OCI-LY7 (cell line): Measurements from ENCODE around the gene TBX15. TPM values are rescaled to one million over a fixed set of nuclear protein-coding genes. Genes with fewer than 3 reads are reported as not detected.

Experiments used
- BruUV-seq: library from RNA; stranded (reverse); fragments of 400-500 nt; replicated peaks from 2 replicates; lab custom pipeline; 2021; lab: Mats Ljungman, UMichigan
- CTCF ChIA-PET: fragments of 300-600 bp; sonication (Branson Sonifier 250); formaldehyde crosslinking; loops from one replicate; lab custom pipeline; 2022; ENCODE audit warnings: antibody characterized with exemption; ENCODE audit not compliant: unreplicated experiment; lab: Charles Lee
- POLR2A ChIA-PET: fragments of 300-600 bp; sonication (Branson Sonifier 250); formaldehyde crosslinking; loops from one replicate; lab custom pipeline; 2022; ENCODE audit warnings: antibody characterized with exemption; lab: Charles Lee
- DNase-seq: peaks from one replicate; pipeline ENCODE4 v3.0.0-alpha.2; 2015; ENCODE audit warnings: low spot score
- H2AFZ ChIP-seq: fragments of 200-600 bp; sonication (generic), shearing (Covaris generic); 2 replicates; pipeline ENCODE4 v1.6.1; 2014; ENCODE audit warnings: mild to moderate bottlenecking, antibody characterized with exemption, low read length, moderate library complexity
- H3K27ac ChIP-seq: fragments of 200-600 bp; sonication (generic); 2 replicates; pipeline ENCODE4 v1.5.1; 2014; ENCODE audit warnings: mixed run types, low read depth, mild to moderate bottlenecking, moderate library complexity, low read length, inconsistent platforms; ENCODE audit not compliant: poor library complexity, severe bottlenecking
- H3K36me3 ChIP-seq: fragments of 200-600 bp; sonication (generic); 2 replicates; pipeline ENCODE4 v1.6.1; 2014; ENCODE audit warnings: mild to moderate bottlenecking, antibody characterized with exemption, low read length, moderate library complexity, mixed read lengths; ENCODE audit not compliant: insufficient read depth
- H3K4me1 ChIP-seq: fragments of 200-600 bp; sonication (generic); 2 replicates; pipeline ENCODE4 v1.5.1; 2014; ENCODE audit warnings: mild to moderate bottlenecking, low read length; ENCODE audit not compliant: insufficient read depth, poor library complexity, severe bottlenecking
- H3K4me2 ChIP-seq: fragments of 200-600 bp; sonication (generic); 2 replicates; pipeline ENCODE4 v1.6.1; 2014; ENCODE audit warnings: mild to moderate bottlenecking, low read length
- H3K4me3 ChIP-seq: fragments of 200-600 bp; sonication (generic); 2 replicates; pipeline ENCODE4 v1.5.1; 2014; ENCODE audit warnings: mild to moderate bottlenecking, low read depth, low read length; ENCODE audit not compliant: poor library complexity, severe bottlenecking
- H3K79me2 ChIP-seq: fragments of 200-600 bp; sonication (generic); 2 replicates; pipeline ENCODE4 v1.6.1; 2016; ENCODE audit warnings: low read depth, mild to moderate bottlenecking, low read length, moderate library complexity, mixed read lengths; ENCODE audit not compliant: insufficient read depth
- H3K9me2 ChIP-seq: fragments of 200-600 bp; sonication (generic); 2 replicates; pipeline ENCODE4 v1.6.1; 2016; ENCODE audit warnings: mild to moderate bottlenecking, low read length, mixed read lengths; ENCODE audit not compliant: insufficient read depth
- H3K9me3 ChIP-seq: fragments of 200-600 bp; sonication (generic); 2 replicates; pipeline ENCODE4 v1.6.1; 2014; ENCODE audit warnings: mild to moderate bottlenecking, mixed run types, low read length, mixed read lengths
- H4K20me1 ChIP-seq: fragments of 200-600 bp; sonication (generic); 2 replicates; pipeline ENCODE4 v1.6.1; 2014; ENCODE audit warnings: mild to moderate bottlenecking, antibody characterized with exemption, low read length, moderate library complexity, mixed read lengths; ENCODE audit not compliant: insufficient read depth
- EZH2phosphoT487 ChIP-seq: fragments of 200-600 bp; sonication (generic); IDR thresholded peaks from 2 replicates; pipeline ENCODE4 v1.6.1; 2018; ENCODE audit warnings: low read depth, borderline replicate concordance, mild to moderate bottlenecking, mixed run types, antibody characterized with exemption, low read length, moderate library complexity, mixed read lengths
- intact Hi-C: fragments of 100-400 bp; cut with micrococcal nuclease; formaldehyde crosslinking; loops from one replicate; pipeline ENCODE4 v1.10.0; 2022; ENCODE audit not compliant: unreplicated experiment
- total RNA-seq, 2 experiments: library from RNA; depleted of rRNA in 1 of 2; stranded (reverse); fragments of >200 nt in 1 of 2; shearing (Covaris generic) in 1 of 2; gene quantifications; 2 replicates each; pipeline ENCODE4 v1.2.3, GENCODE V29; 2014 to 2022
- TF ChIP-seq, protein P1 (sequence below): fragments of 200-600 bp; sonication (generic); conservative IDR thresholded peaks from 2 replicates; pipeline ENCODE4 v1.5.1; 2014; ENCODE audit warnings: mild to moderate bottlenecking, antibody characterized with exemption, low read length, moderate library complexity, mixed read lengths

The TBX15 gene
- total RNA-seq, 2 experiments from 2014 or later = 0.22 TPM; not detected in 1

DNA sequence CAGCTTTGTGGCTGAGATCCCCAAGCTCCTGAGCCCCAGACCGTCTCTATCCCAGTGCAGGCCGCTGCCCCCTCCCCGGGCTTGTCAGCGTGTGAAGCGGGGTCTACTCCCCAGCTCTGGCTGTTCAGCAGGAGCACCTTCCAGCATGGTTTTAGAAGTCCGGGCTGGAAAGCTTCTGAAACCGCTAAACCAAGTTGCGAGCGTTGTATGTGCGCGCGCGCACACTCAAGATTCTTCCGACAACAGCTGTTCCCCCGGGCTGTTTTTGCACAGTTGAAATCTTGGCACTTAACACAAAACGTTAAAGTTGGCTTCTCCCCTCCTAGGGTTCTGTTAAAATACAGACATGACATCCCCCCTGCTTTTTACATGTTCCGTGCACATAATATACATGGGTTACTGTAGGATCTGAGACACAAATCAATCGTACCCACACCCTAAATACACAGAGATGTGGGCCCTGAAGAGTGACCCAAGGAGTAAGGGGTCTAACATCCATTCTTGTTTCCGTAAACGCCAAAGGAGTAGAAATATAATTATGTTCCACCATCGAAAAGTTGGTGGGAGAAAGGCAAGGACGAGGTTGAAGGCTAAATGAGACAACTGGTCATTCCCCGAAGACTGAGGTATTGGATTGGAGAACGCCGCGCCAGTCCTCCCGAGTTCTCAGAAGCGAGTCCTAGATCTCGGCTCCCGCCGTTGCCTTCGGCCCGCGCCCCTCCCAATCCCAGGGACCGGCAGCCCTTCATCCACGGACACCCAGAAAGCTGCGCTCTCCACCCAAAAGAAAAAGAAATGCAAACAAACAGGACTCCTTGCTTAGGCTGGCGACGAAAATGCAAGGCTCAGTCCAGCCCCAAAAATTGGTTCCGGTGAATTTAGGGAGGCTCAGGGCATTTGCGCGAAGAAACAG lies 1.3 kb downstream of the TBX15 start:
- DNase-seq = no peak
- no peaks in the 10 kb centered on the region for H3K9me3 ChIP-seq
- CTCF ChIA-PET = no interaction called here

DNA sequence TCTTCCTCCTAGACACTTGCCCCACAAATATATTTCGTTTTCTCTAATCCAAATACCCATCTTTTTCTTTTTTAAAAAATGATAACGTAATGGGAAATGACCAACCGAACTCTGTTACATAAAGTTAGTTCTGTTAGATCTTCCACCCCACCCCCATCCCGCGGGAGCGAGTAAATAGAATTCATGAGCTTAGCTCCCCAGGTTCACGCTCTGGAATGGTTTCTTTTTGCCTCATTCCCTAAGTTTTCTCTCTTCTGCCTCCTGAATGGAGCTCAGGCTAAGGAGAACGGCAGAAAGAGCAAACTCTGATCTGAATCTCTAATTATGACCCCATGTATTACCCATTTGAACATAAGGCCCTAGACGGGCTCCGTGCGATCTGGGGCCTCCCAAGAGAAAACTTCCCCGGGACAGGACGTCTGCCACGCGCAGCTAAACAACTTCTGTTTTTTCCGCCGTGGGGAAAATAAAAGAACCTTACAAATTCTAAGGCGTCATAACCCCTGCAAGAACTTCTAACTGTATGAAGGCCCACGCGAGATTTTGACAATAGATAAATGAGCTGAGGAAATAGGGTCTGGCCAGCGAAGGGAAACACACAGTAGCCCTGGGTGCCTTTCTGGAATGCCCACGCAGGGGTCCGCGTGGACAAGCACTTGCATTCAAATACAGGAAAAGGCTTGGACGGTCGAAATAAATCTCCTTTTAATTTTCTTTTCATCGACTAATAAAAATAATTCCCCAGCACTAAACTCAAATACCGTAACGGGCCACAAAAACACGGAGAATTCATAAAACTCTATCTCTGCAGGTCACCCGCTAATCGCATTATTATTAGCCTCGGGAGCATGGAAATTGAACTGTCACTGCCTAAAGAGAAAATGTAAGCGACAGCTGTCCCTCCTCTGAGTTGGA lies 2.2 kb downstream of the TBX15 start:
- H3K9me2 ChIP-seq = no peaks in the 10 kb centered on the region
- H3K9me3 ChIP-seq = no peaks in the 10 kb centered on the region
- intact Hi-C loops = no loop called here
- H2AFZ ChIP-seq = no peak overlapping the region
- no peaks in the 10 kb centered on the region for H4K20me1 ChIP-seq
- ChIA-PET CTCF (no interaction called here), POLR2A (no interaction called here)
- no peak for TF ChIP-seq EZH2phosphoT487
- TF ChIP-seq, protein P1, sequence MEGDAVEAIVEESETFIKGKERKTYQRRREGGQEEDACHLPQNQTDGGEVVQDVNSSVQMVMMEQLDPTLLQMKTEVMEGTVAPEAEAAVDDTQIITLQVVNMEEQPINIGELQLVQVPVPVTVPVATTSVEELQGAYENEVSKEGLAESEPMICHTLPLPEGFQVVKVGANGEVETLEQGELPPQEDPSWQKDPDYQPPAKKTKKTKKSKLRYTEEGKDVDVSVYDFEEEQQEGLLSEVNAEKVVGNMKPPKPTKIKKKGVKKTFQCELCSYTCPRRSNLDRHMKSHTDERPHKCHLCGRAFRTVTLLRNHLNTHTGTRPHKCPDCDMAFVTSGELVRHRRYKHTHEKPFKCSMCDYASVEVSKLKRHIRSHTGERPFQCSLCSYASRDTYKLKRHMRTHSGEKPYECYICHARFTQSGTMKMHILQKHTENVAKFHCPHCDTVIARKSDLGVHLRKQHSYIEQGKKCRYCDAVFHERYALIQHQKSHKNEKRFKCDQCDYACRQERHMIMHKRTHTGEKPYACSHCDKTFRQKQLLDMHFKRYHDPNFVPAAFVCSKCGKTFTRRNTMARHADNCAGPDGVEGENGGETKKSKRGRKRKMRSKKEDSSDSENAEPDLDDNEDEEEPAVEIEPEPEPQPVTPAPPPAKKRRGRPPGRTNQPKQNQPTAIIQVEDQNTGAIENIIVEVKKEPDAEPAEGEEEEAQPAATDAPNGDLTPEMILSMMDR = no peak
- H3K27ac ChIP-seq = no peak overlapping the region
- H3K4me1 ChIP-seq = no peaks in the 10 kb centered on the region
- H3K4me2 ChIP-seq = no peak overlapping the region
- no peaks in the 10 kb centered on the region for H3K79me2 ChIP-seq
- H3K36me3 ChIP-seq = no peaks in the 10 kb centered on the region
- no TSS peak for BruUV-seq
- no peak for DNase-seq
- no peak overlapping the region for H3K4me3 ChIP-seq

More for the DNA sequence above, 1.3 kb downstream of the TBX15 start:
- Histone ChIP-seq H3K4me3 (no peak overlapping the region), H3K9me2 (no peaks in the 10 kb centered on the region), H3K79me2 (no peaks in the 10 kb centered on the region), H4K20me1 (no peaks in the 10 kb centered on the region), H3K4me1 (no peaks in the 10 kb centered on the region), H3K4me2 (no peak overlapping the region), H3K27ac (no peak overlapping the region), H3K36me3 (no peaks in the 10 kb centered on the region), H2AFZ (no peak overlapping the region)
- TF ChIP-seq EZH2phosphoT487 = no peak
- TF ChIP-seq, protein P1 = no peak
- intact Hi-C loops = no loop called here
- BruUV-seq = no TSS peak
- POLR2A ChIA-PET = no interaction called here
